Uterus (tissue), 4 donors: ENCODE data around the gene TEX54. TPM values are rescaled to one million over a fixed set of nuclear protein-coding genes. Genes with fewer than 3 reads are reported as not detected.

Experiments used
- DNase-seq, 2 donors: peaks; one replicate each; pipeline ENCODE4 v3.0.0-alpha.2; 2019 to 2020
- H3K27ac ChIP-seq, 2 donors: fragments of 200-600 bp; sonication (generic); 1 replicate in 1 of 2; 2 replicates in 1 of 2; pipeline ENCODE4 v1.5.1; 2016 to 2018
- H3K27me3 ChIP-seq, 2 donors: fragments of 200-600 bp; sonication (generic); one replicate each; pipeline ENCODE4 v1.5.1; 2018 to 2019; ENCODE audit warnings: control low read depth in 1 of 2
- H3K36me3 ChIP-seq, 2 donors: fragments of 200-600 bp; sonication (generic); one replicate each; pipeline ENCODE4 v1.5.1; 2019; ENCODE audit warnings: control low read depth in 1 of 2
- H3K4me1 ChIP-seq, 2 donors: fragments of 200-600 bp; sonication (generic); one replicate each; pipeline ENCODE4 v1.5.1; 2018 to 2019; ENCODE audit warnings: control low read depth in 1 of 2
- H3K4me3 ChIP-seq, 2 donors: fragments of 200-600 bp; sonication (generic); 1 replicate in 1 of 2; 2 replicates in 1 of 2; pipeline ENCODE4 v1.5.1; 2018 to 2019; ENCODE audit warnings: mild to moderate bottlenecking in 1 of 2
- H3K9me3 ChIP-seq, 2 donors: fragments of 200-600 bp; sonication (generic); one replicate each; pipeline ENCODE4 v1.5.1; 2019; ENCODE audit warnings: control low read depth in 1 of 2
- POLR2A ChIP-seq, 2 donors: fragments of 450-650 bp; IDR thresholded peaks; one replicate each; pipeline ENCODE4 v1.6.1; 2016; ENCODE audit warnings: antibody characterized with exemption in 2 of 2, mild to moderate bottlenecking in 1 of 2, moderate library complexity in 1 of 2
- intact Hi-C: fragments of 100-400 bp; cut with DNase I; formaldehyde crosslinking; loops from one replicate; pipeline ENCODE4 v1.15.1; 2023; ENCODE audit warnings: low total_unique reads
- total RNA-seq, 4 donors: library from RNA; depleted of rRNA in 3 of 4; stranded (reverse); fragments of >200 nt in 3 of 4; gene quantifications; one replicate each; pipeline versions ENCODE4 v1.1.0 to v1.2.4, GENCODE V29; 2014 to 2023
- TF ChIP-seq, protein P1 (sequence below), 4 experiments: fragments of 200-600 bp in 2 of 4; fragments of 450-650 bp in 2 of 4; sonication (generic) in 2 of 4; IDR thresholded peaks; one replicate each; pipeline ENCODE4 v1.5.1; 2016 to 2019; ENCODE audit warnings: antibody characterized with exemption in 4 of 4, mild to moderate bottlenecking in 2 of 4, moderate library complexity in 1 of 4
- donor health status: DM: yes; HTN: yes; CAD: no.

Gene TEX54
- total RNA-seq, 4 donors from 2014 or later = not detected

DNA sequence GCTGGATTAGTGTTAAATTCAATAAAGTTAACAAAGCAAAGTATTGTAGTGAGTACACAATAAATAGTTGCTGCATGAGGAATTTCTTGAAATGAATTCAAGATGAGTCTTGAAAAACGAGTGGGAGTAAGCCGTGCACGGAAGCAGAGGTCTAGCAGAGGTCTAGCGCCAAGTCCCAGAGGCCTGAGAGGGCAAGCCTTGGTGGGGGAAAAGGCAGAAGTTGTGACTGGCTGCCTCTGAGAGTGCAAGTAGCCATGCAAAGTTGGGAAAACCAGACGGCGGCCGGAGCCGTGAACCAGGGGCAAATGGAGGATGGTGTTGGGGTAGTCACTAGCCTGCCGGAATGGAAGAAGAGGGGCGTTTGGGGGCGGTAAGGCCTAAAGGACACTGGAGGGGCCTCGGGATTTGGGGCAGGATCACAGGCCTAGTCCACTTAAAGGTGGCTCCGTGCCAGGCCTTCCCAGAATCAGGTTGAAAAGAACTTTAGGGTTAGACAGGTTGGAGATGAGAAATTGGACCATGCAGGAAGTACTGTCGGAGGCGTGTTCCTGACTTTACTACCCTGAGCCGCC is 47.7 kb upstream of the TEX54 start:
- H3K27ac ChIP-seq = peak overlapping the region; percentile 99 to 100

DNA sequence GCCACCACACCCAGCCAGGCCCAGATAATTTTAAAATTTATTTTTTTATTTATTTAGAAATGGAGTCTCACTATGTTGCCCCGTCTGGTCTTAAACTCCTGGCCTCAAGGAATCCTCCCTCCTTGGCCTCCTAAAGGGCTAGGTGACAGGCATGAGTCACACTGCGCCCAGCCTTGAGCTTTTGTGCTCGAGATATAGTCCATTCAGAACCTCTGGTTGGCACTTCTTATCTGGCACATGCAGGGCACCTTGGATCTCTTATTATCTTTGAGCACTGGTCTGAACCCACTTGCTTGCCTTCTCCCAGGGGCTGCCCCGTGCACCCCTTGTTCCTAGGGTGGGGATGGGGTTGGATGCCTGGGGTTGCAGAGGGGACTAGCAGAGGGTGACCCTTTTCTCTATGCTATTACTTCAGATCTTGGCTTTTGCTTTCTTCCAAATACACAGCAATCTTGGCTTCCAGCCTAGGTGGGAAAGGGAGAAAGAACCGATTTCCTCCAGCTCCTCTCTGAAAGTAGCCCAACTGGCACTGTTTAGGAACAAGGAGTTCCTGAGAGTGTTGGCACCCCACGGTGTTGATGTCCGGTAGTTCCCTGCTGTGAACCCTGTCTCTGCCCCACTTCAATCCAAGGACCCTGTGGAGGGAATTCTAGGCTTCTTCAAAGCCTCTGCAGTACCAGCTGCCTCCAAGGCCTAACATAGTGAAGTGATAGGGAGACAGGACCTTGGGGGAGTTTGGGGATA is 46.8 kb upstream of the TEX54 start:
- no peaks in the 10 kb centered on the region for H3K9me3 ChIP-seq
- H3K4me3 ChIP-seq = peak overlapping the region; percentile 89 to 99
- TF ChIP-seq, protein P1, sequence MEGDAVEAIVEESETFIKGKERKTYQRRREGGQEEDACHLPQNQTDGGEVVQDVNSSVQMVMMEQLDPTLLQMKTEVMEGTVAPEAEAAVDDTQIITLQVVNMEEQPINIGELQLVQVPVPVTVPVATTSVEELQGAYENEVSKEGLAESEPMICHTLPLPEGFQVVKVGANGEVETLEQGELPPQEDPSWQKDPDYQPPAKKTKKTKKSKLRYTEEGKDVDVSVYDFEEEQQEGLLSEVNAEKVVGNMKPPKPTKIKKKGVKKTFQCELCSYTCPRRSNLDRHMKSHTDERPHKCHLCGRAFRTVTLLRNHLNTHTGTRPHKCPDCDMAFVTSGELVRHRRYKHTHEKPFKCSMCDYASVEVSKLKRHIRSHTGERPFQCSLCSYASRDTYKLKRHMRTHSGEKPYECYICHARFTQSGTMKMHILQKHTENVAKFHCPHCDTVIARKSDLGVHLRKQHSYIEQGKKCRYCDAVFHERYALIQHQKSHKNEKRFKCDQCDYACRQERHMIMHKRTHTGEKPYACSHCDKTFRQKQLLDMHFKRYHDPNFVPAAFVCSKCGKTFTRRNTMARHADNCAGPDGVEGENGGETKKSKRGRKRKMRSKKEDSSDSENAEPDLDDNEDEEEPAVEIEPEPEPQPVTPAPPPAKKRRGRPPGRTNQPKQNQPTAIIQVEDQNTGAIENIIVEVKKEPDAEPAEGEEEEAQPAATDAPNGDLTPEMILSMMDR (IDR thresholded peaks at IDR 0.05) = no peak
- no peak for TF ChIP-seq POLR2A (IDR thresholded peaks at IDR 0.05)
- peak overlapping the region; percentile 99 to 100 for H3K27ac ChIP-seq
- peak; percentile 51 to 56 for DNase-seq
- peaks cover 20 to 28% of the 10 kb centered on the region in 2 donors for H3K4me1 ChIP-seq
- no peaks in the 10 kb centered on the region for H3K36me3 ChIP-seq
- H3K27me3 ChIP-seq = no peaks in the 10 kb centered on the region
- intact Hi-C loops = no loop called here

More for the DNA sequence above, 47.7 kb upstream of the TEX54 start:
- peak; percentile 76 for DNase-seq
- intact Hi-C loops = no loop called here
- H3K9me3 ChIP-seq = no peaks in the 10 kb centered on the region
- H3K4me3 ChIP-seq = peak overlapping the region; percentile 89 to 99
- H3K4me1 ChIP-seq = peaks cover 20 to 32% of the 10 kb centered on the region in 2 donors
- no peaks in the 10 kb centered on the region for H3K36me3 ChIP-seq
- TF ChIP-seq, protein P1 (IDR thresholded peaks at IDR 0.05) = no peak
- TF ChIP-seq POLR2A (IDR thresholded peaks at IDR 0.05) = no peak
- no peaks in the 10 kb centered on the region for H3K27me3 ChIP-seq

DNA sequence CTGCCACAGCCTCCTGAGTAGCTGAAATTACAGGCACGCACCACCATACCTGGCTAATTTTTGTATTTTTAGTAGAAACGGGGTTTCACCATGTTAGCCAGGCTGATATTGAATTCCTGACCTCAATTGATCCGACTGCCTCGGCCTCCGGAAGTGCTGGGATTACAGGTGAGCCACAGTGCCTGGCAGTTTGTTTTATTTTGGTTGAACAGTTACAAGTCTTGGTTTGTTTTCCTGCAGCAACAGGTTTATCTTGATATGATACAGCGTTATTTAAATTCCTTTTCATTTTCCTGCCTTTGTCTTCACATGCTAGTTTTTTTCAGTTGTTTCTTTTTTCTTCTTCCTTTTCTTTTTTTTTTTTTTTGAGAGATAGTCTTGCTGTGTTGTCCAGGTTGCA is 44.1 kb upstream of the TEX54 start:
- Histone ChIP-seq H3K4me3 (no peak overlapping the region), H3K27ac (no peak overlapping the region), H3K9me3 (no peaks in the 10 kb centered on the region), H3K27me3 (no peaks in the 10 kb centered on the region), H3K4me1 (peaks cover 6 to 14% of the 10 kb centered on the region in 2 donors), H3K36me3 (no peaks in the 10 kb centered on the region)
- TF ChIP-seq, protein P1 (IDR thresholded peaks at IDR 0.05) = no peak
- TF ChIP-seq POLR2A (IDR thresholded peaks at IDR 0.05) = no peak
- intact Hi-C loops = no loop called here
- DNase-seq = no peak

DNA sequence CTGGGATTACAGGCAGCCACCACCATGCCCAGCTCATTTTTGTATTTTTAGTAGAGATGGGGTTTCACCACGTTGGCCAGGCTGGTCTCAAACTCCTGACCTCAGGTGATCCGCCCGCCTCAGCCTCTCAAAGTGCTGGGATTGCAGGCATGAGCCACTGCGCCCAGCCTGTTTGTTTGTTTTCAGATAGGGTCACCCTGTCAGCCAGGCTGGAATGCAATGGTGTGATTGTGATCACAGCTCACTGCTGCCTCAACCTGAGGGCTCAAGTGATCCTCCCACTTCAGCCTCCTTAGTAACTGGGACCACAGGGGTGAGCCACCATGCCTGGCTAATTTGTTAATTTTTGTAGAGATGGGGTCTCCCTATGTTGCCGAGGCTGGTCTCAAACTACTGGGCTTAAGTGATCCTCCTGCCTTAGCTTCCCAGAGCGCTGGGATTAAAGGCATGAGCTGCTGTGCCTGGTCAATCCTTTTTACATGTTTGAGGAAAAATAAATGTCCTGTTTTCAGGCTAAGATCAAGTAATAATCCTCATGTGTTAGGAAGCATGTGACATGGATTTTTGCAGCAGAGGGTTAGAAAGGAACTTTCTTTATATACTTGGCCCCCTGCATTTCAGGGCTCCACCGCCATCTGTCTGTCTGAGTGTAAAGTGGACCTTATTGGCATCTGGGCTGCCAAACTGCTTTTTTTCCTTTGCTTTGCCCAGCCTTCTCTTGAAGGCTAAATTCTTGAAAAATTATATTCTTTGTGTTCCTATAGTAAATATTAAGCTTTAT is 43.2 kb upstream of the TEX54 start:
- TF ChIP-seq, protein P1 (IDR thresholded peaks at IDR 0.05) = no peak
- no peak for TF ChIP-seq POLR2A (IDR thresholded peaks at IDR 0.05)
- DNase-seq = no peak
- intact Hi-C loops = no loop called here
- Histone ChIP-seq H3K36me3 (no peaks in the 10 kb centered on the region), H3K27ac (no peak overlapping the region), H3K4me3 (no peak overlapping the region), H3K9me3 (no peaks in the 10 kb centered on the region), H3K4me1 (peaks cover 6 to 14% of the 10 kb centered on the region in 2 donors), H3K27me3 (no peaks in the 10 kb centered on the region)

DNA sequence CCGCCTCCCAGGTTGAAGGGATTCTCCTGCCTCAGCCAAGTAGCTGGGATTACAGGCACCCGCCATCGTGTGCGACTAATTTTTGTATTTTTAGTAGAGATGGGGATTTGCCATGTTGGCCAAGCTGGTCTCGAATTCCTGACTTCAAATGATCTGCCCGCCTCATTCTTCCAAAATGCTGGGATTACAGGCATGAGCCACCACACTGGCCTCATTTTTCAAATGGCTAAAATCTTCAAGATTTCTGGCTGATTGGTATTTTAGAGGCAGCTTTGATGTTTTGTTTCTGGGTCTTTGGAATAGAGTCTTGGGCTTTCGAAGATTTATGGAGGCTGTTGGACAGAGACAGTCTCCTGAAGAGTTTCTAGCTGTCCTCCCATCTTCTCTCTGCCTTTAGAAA is 42.2 kb upstream of the TEX54 start:
- TF ChIP-seq, protein P1 (IDR thresholded peaks at IDR 0.05) = no peak
- no peak for TF ChIP-seq POLR2A (IDR thresholded peaks at IDR 0.05)
- DNase-seq = no peak
- H3K9me3 ChIP-seq = no peaks in the 10 kb centered on the region
- intact Hi-C loops = no loop called here
- H3K27ac ChIP-seq = no peak overlapping the region
- H3K4me1 ChIP-seq = peaks cover 5 to 10% of the 10 kb centered on the region in 2 donors
- H3K27me3 ChIP-seq = no peaks in the 10 kb centered on the region
- H3K4me3 ChIP-seq = no peak overlapping the region
- no peaks in the 10 kb centered on the region for H3K36me3 ChIP-seq
